GM08714 (cell line): ENCODE data around the gene PRPSAP1.

ENCODE experiments used
- H3K4me3 ChIP-seq: fragments of 200-500 bp; sonication (Bioruptor generic); 2 replicates; pipeline ENCODE4 v1.5.1; 2014; ENCODE audit warnings: mild to moderate bottlenecking, low read length, inconsistent platforms
- ZNF274 ChIP-seq: IDR thresholded peaks from 2 replicates; pipeline ENCODE4 v1.6.1; 2012; ENCODE audit warnings: mild to moderate bottlenecking, low read depth, low read length

Gene PRPSAP1

DNA sequence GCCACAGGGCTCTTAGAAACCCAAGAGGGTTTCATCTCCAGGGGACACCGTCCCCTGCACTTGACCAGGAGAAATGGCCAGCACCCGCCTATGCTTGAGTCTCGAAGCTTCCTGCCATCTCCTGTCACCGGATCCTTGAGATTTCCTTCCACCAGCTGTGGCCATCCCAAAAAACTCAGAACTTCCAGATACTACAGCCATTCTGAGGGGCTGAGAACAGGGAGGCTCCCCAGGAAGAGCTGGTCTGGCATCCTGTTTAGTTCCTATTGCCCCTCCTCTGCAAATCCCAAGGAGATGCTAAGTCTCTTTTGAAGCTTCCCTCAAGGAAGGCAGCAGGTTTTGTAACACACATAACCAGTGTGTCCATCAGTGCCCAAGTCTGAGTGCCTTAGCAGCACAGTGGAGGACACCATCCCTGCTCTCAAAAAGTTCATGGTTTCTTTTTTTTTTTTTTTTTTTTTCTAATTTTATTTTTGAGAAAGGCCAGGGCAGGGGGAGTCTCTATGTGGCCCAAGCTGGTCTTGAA, 86.6 kb downstream of the PRPSAP1 start:
- peak overlapping the region; percentile 78 for H3K4me3 ChIP-seq
- TF ChIP-seq ZNF274 = no peak

DNA sequence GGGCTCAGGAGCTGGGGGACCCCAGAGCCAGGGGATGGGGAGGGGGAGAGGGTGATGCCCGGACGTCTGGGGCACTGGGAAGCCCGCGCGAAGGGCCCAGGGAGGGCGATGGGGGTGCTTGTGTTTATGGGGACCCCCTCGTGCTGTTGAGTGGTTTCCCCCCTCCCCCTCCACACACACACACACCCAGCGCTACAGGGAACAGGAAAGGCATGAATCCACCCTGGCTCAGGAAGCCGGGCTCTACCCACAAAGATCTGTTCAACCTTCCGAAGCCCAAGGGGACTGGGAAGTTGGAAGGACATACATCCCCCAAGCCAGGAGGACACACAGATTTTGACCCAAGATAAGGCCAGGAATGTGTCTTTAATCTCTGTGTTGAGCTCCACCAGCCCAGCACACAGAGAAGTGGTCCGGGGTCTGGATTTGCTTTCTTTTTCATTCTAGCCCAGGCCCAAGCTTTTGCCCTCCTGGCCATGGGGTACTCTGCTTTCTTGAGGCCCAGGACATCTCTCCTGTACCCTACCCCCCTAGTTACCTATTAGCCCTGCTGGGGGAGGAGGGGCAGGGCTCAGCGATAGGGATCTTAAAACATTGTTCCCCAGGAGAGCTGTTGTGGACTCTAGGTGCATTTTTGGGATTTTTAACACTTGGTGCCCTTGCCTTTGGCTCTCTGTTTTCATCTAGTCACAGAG, 87.3 kb downstream of the PRPSAP1 start:
- peak overlapping the region; percentile 78 for H3K4me3 ChIP-seq
- TF ChIP-seq ZNF274 = no peak

DNA sequence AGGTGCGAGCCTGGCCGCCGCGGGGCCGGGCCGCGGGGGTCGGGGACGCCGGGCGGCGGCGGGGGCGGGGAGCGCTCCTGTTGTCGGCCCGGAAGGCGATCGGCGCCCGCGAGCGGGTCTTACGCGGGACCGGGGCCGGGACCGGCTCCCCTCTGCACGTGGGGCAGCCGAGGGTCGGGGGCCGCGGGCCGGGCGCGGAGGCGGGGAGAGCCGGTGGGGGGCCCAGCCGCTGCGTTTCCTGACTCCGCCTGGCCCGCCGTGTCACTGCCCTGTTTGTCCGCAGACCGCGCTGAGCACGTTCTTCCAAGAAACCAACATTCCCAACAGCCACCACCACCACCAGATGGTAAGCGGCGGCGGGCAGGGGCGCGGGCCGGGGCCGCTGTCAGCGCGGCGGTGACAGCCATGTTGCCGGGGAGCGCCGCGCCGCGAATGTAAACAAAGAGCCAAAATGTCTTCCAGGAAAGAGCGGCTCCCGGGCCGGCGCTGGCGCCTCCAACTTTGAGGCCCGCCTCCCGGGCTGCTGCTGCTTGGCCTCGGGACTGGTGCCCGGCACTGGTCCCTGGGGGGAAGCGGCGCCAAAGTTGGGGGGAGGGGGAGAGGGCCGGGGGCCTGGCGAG, 88.0 kb downstream of the PRPSAP1 start:
- H3K4me3 ChIP-seq = peak overlapping the region; percentile 78
- no peak for TF ChIP-seq ZNF274

DNA sequence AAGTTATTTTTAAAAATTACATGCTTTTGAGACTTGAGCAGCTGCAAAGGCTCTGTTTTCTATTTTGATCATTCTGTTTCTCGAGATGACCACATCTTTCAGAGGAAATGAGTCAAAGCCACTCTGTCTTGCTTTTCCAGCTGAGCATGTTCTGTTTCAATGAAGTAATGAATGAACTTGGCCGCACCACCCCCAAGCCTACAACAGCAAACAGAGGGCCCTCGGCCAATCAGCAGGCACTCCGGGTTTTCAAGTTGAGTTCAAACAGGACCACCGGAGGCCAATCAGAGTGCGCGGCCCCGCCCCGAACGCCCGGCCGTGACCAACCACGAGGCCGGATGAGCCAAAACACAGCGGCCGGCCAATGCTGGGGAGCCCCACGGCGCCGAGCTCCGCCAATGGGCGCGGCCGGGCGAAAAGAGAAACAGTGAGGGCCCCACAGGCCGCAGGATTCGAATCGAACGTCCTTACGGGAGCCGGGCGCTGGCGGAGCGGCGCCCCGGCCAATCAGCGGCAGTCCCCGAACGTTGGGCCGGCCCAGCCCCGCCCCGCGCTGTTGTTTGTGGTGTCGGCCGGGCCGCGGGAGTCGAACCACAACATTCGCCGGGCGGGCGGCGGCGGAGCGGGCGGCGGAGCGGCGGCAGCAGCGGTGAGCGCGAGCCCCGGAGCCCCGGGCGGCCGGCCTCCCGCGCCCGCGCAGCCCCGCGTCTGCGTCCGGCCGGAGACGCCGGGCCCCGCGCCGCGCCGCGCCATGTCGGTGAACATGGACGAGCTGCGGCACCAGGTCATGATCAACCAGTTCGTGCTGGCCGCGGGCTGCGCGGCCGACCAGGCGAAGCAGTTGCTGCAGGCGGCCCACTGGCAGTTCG, 88.7 kb downstream of the PRPSAP1 start, which contains the start of gene UBALD2:
UBALD2 (plus strand) TSS at position 594 of the 869 bp plus-strand sequence; CDS start at position 752, 158 bp downstream.
- peak within 1 kb of the TSS; percentile 78 for H3K4me3 ChIP-seq
- TF ChIP-seq ZNF274 = no peak

DNA sequence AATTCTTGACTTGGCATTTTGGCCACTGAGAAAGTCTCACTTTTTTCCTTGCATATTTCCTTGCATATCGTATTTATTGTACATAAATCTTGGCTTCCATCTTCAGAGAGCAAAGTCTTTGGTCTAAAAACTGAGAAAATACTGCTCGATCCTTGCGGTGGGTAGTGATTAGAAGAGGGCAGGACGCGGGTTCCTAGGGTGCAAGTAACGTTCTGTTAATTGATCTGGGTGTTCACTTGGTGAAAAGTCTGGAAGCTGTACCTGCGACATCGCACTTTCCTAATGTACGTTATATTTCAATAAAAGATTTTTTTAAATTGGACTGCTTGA, 89.3 kb downstream of the PRPSAP1 start:
- peak overlapping the region; percentile 47; the same call in 1 of the 2 replicates for H3K4me3 ChIP-seq
- no peak for TF ChIP-seq ZNF274

DNA sequence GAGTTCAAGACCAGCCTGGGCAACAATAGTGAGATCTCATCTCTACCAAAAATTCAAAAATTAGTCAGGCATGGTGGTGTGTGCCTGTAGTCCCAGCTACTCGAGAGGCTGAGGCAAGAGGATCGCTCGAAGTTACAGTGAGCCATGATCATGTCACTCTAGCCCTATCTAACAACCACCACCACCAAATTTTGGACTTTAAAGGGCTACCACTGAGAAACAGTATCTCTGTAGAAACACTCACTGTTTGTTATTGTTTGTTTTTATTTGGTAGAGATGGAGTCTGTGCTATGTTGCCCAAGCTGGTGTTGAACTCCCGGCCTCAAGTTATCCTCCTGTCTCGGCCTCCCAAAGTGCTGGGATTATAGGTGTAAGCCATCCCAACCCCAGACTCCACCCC, 89.8 kb downstream of the PRPSAP1 start:
- no peak for TF ChIP-seq ZNF274
- H3K4me3 ChIP-seq = peak overlapping the region; percentile 47; the same call in 1 of the 2 replicates

DNA sequence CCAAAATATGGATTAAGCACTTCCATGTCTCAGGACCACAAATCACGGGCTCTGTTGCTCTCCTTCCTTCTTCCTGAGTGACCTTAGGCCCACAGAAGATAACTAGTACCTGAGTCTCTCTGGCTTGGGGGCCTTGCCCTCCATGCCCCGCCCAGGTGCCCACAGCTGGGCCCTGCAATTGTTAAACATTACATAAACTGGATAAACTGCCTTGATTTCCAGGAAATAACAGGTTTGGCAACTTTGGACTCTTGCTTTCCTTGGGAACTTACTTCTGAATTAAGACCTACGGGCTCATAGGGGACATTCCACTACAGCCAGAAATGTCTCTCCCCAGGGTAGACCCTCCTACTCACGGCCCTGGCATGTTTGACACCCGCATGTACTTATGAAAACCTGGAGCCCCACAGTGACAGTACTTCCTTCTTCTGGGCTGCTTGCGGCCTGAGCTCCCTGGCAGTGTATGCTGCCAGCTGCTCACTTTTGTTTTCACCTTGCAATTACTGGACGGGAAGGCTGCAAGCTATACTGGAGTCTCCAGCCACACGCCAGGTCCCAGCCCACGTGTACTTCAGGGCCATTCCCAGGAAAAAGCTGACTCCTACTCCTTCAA, 90.9 kb downstream of the PRPSAP1 start:
- TF ChIP-seq ZNF274 = no peak
- H3K4me3 ChIP-seq = peak overlapping the region; percentile 27; the same call in 1 of the 2 replicates

DNA sequence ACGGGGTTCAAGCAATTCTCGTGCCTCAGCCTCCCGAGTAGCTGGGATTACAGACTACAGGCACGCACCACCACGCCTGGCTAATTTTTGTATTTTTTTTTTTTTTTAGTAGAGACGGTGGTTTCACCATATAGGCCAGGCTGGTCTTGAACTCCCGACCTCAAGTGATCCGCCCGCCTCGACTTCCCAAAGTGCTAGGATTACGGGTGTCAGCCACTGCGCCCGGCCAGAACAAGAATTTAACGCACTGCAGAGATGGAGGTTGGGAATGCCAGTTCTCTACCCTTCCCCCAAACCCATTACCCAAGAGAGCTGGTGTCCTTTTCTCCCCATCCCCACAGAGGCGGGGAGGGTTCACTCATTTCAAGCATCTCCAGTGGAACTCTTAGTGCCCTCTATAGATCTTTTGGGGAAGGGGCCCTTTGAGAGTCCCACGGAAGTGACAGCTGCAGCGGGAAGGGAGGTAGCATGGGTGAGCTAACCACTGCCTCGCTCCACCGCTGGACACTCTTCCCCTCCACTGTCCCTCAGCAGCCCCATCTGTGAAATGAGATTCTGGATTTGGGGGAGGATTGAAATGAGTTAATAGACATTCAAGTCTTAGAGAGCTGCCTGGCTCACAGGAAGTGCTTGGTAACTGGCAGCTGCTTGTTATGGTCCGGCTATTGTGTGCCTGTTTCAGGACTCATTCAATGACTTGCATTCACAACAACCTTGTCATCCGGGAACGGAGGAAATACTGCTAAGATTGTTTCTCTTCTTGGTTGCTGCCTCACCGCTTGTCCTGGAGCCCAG, 92.1 kb downstream of the PRPSAP1 start:
- no peak for TF ChIP-seq ZNF274
- no peak overlapping the region for H3K4me3 ChIP-seq

DNA sequence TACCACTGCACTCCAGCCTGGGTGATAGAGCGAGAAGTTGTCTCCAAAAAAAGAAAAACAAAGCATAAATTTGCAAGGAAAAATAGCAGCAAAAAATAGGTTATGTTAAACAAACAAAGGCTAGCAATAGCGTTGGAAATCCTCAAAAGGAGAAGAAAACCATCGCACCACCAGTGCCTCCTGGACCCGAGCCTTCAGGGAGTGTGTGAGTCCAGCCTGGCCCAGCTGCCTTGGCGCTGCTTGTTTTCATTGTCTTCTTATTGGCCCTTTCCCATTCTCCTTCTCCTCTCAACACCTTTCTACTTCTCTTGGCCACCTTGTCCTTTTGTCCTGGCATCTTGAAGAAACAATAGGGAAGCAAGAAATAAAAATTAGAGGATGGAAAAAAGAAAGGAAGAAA, 93.0 kb downstream of the PRPSAP1 start:
- TF ChIP-seq ZNF274 = no peak
- H3K4me3 ChIP-seq = no peak overlapping the region

DNA sequence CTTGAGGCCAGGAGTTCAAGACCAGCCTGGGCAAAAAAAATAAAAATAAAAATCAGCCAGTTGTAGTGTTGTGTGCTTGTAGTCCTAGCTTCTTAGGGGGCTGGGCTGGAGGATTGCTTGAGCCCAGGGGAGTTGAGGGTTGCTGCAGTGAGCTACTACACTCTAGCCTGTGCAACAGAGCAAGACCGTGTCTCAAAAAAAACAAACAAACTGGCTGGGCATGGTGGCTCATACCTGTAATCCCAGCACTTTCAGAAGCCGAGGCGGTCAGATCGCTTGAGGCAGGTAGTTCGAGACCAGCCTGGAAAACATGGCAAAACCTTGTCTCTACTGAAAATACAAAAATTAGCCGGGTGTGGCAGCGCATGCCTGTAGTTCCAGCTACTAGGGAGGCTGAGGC, 93.5 kb downstream of the PRPSAP1 start:
- no peak for TF ChIP-seq ZNF274
- no peak overlapping the region for H3K4me3 ChIP-seq
